Esophagus (tissue), 2 donors: ENCODE data around the gene PBLD. TPM values are rescaled to one million over a fixed set of nuclear protein-coding genes. Genes with fewer than 3 reads are reported as not detected.

Experiments used
- H3K27ac ChIP-seq, 2 donors: one replicate each; pipeline ENCODE4 v1.5.1; 2013; ENCODE audit warnings: low read depth in 2 of 2, mild to moderate bottlenecking in 2 of 2, inconsistent platforms in 1 of 2, low read length in 1 of 2, moderate library complexity in 1 of 2
- H3K27me3 ChIP-seq, 2 donors: one replicate each; pipeline ENCODE4 v1.6.1; 2013; ENCODE audit warnings: low read length in 2 of 2, control low read depth in 1 of 2, mild to moderate bottlenecking in 1 of 2; ENCODE audit not compliant: insufficient read depth in 2 of 2, control insufficient read depth in 1 of 2
- H3K36me3 ChIP-seq, 2 donors: one replicate each; pipeline ENCODE4 v1.6.1; 2013; ENCODE audit warnings: low read length in 1 of 2; ENCODE audit not compliant: control insufficient read depth in 2 of 2, insufficient read depth in 2 of 2
- H3K4me1 ChIP-seq, 2 donors: one replicate each; pipeline ENCODE4 v1.6.1; 2013; ENCODE audit warnings: low read length in 1 of 2; ENCODE audit not compliant: control insufficient read depth in 2 of 2, insufficient read depth in 2 of 2
- H3K4me3 ChIP-seq, 2 donors: one replicate each; pipeline ENCODE4 v1.5.1; 2013; ENCODE audit warnings: low read length in 2 of 2, mild to moderate bottlenecking in 2 of 2, low read depth in 1 of 2, moderate library complexity in 1 of 2
- H3K9me3 ChIP-seq, 2 donors: one replicate each; pipeline ENCODE4 v1.6.1; 2013; ENCODE audit warnings: mild to moderate bottlenecking in 2 of 2, low read depth in 1 of 2, low read length in 1 of 2, moderate library complexity in 1 of 2; ENCODE audit not compliant: control insufficient read depth in 2 of 2, insufficient read depth in 1 of 2
- WGBS, 2 donors: extraction: QIAGEN DNeasy Blood & Tissue Kit; methylation state at CpG; one replicate each; pipeline ENCODE4 v1.1.7; 2013; 5-methylcytosine and 5-hydroxymethylcytosine counted together
- polyA plus RNA-seq, 2 donors: library from polyadenylated mRNA; stranded (reverse); fragments of 200-250 nt; gene quantifications; one replicate each; pipeline ENCODE4 v1.2.3, GENCODE V29; 2013
- donor health status: healthy with polysubstance abuse.
- donor health status: Bipolar disorder and iron deficiency.

The PBLD gene
- 1 to 10 TPM; 1.1 to 1.2 TPM for polyA plus RNA-seq

- Histone ChIP-seq H3K27me3 (no peaks in the 10 kb centered on the region), H3K4me3 (peak within 1 kb of the TSS; percentile 86 to 87), H3K27ac (peak within 1 kb of the TSS; percentile 97 to 99), H3K9me3 (no peaks in the 10 kb centered on the region), H3K4me1 (peaks cover 0 to 3% of the 10 kb centered on the region in 2 donors), H3K36me3 (no peaks in the 10 kb centered on the region)
- WGBS, 2 donors, result 0 to 1% methylated on average over 51 of the region's 51 CpGs
Measured at GRCh38 chr10:68332259-68333057, at the start of gene PBLD. Gene PBLD, minus strand, starts transcription at chr10:68332928. Its CDS starts 26,084 bp downstream, at chr10:68306844.

- no peaks in the 10 kb centered on the region for H3K4me1 ChIP-seq
- H3K27me3 ChIP-seq, result no peaks in the 10 kb centered on the region
- no peaks in the 10 kb centered on the region for H3K36me3 ChIP-seq
- WGBS, 2 donors, result 96 to 100% methylated on average over 1 of the region's 1 CpG
- H3K4me3 ChIP-seq, result no peak overlapping the region
- no peak overlapping the region for H3K27ac ChIP-seq
- H3K9me3 ChIP-seq, result peaks cover 0 to 2% of the 10 kb centered on the region in 2 donors
Measured at GRCh38 chr10:68371604-68372003, 38.9 kb upstream of the PBLD start.

DNA sequence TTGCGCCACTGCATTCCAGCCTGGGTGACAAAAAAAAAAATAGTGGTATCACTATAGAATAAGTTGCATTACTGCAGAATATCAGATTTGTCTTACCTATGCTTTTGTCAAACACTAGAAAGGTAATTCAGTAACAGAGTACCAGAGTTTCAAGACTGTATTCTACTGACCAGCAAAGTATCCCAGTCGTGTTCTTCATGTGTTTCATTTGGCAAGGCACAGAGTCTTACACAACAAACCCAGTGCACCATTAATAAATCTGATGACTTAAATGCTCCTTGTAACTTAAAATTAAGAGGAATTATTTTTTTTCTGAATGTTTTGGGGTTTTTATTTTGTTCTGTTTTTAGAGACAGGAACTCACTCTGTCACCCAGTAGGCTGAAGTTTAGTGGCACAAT, 34.4 kb upstream of the PBLD start:
- Histone ChIP-seq H3K36me3 (peaks cover 0 to 4% of the 10 kb centered on the region in 2 donors), H3K9me3 (no peaks in the 10 kb centered on the region), H3K4me1 (no peaks in the 10 kb centered on the region), H3K27me3 (no peaks in the 10 kb centered on the region), H3K27ac (no peak overlapping the region), H3K4me3 (no peak overlapping the region)
- WGBS, 2 donors, result 86 to 91% methylated on average over 2 of the region's 2 CpGs

- H3K27ac ChIP-seq, result no peak overlapping the region
- no peaks in the 10 kb centered on the region for H3K4me1 ChIP-seq
- peaks cover 0 to 4% of the 10 kb centered on the region in 2 donors for H3K36me3 ChIP-seq
- H3K27me3 ChIP-seq, result no peaks in the 10 kb centered on the region
- H3K9me3 ChIP-seq, result no peaks in the 10 kb centered on the region
- no peak overlapping the region for H3K4me3 ChIP-seq
- WGBS, 2 donors, result 97 to 98% methylated on average over 5 of the region's 5 CpGs
Measured at GRCh38 chr10:68366600-68366999, 33.9 kb upstream of the PBLD start.

GRCh38 chr10:68365611-68366010, 32.9 kb upstream of the PBLD start:
- H3K36me3 ChIP-seq, result peaks cover 0 to 4% of the 10 kb centered on the region in 2 donors
- H3K27me3 ChIP-seq, result no peaks in the 10 kb centered on the region
- H3K4me1 ChIP-seq, result no peaks in the 10 kb centered on the region
- H3K4me3 ChIP-seq, result no peak overlapping the region
- H3K27ac ChIP-seq, result no peak overlapping the region
- no peaks in the 10 kb centered on the region for H3K9me3 ChIP-seq
- WGBS, 2 donors, result 70 to 74% methylated on average over 2 of the region's 2 CpGs

DNA sequence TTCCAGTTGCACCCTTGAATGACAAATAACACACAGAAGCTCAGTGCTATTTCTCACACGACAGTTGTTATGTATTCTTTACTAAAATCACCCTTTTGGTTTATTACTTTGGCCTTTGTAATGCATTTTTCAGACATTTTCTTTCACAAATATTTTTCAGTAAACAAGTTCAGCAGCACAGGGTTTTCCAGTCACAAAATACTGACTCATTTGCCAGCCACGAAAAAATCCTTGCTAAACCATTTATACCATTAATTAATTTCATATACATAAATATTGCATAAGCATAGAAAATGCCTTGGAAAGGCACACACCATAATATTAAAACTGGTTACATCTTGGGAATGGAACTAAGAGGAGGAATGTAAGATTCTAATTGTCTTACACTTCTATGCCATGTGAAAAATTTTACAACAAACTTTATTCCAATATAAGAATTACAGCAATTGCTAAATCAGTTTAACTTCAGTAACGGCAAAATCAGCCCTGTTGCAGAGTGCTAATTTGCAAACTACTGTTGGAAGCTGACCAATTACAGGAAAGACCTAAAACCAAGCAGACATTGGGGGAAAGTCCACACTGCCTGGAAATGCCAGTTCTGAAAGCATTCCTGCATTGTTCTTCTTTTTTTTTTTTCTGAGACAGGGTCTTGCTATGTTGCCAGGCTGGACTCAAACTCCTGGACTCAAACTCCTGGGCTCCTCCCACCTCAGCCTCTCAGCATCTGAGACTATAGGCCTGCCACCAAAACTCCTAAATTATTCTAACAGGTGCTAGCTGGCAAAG, 31.6 kb upstream of the PBLD start:
- Histone ChIP-seq H3K9me3 (no peaks in the 10 kb centered on the region), H3K4me1 (no peaks in the 10 kb centered on the region), H3K4me3 (no peak overlapping the region), H3K27me3 (no peaks in the 10 kb centered on the region), H3K36me3 (peaks cover 0 to 4% of the 10 kb centered on the region in 2 donors), H3K27ac (no peak overlapping the region)
- 77 to 79% methylated on average over 3 of the region's 3 CpGs for WGBS, 2 donors

DNA sequence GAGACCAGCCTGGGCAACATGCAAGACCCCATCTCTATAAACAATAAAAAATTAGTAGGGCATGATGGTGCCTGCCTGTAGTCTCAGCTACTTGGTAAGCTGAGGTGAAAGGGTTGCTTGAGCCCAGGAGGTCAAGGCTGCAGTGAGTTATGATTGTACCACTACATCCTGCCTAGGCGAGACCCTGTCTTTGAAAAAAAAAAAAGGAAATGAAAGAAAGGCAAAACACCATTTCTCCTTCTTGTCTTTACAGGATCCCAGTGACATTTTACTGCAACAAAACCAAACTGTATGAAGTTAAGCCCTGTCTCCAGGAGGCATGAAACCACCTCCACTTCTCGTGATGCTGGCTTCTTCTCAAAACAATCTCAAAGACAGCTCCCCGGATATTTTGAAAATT, 29.9 kb upstream of the PBLD start:
- H3K36me3 ChIP-seq, result peaks cover 0 to 4% of the 10 kb centered on the region in 2 donors
- no peaks in the 10 kb centered on the region for H3K9me3 ChIP-seq
- no peak overlapping the region for H3K4me3 ChIP-seq
- H3K27me3 ChIP-seq, result no peaks in the 10 kb centered on the region
- H3K4me1 ChIP-seq, result no peaks in the 10 kb centered on the region
- 89 to 90% methylated on average over 3 of the region's 3 CpGs for WGBS, 2 donors
- H3K27ac ChIP-seq, result no peak overlapping the region

GRCh38 chr10:68359189-68359588, 26.5 kb upstream of the PBLD start:
- Histone ChIP-seq H3K9me3 (no peaks in the 10 kb centered on the region), H3K4me3 (no peak overlapping the region), H3K4me1 (no peaks in the 10 kb centered on the region), H3K36me3 (peaks cover 3 to 4% of the 10 kb centered on the region in 2 donors), H3K27me3 (no peaks in the 10 kb centered on the region), H3K27ac (no peak overlapping the region)
- 94 to 96% methylated on average over 6 of the region's 6 CpGs for WGBS, 2 donors

- Histone ChIP-seq H3K27ac (no peak overlapping the region), H3K4me3 (no peak overlapping the region), H3K9me3 (no peaks in the 10 kb centered on the region), H3K36me3 (peaks cover 0 to 3% of the 10 kb centered on the region in 2 donors), H3K27me3 (no peaks in the 10 kb centered on the region), H3K4me1 (no peaks in the 10 kb centered on the region)
- 95% methylated on average over 2 of the region's 2 CpGs for WGBS, 2 donors
Measured at GRCh38 chr10:68353537-68353936, 20.8 kb upstream of the PBLD start.
